SK-N-SH (cell line): ENCODE results near the gene TTLL1. TPM values are rescaled to one million over a fixed set of nuclear protein-coding genes. Genes with fewer than 3 reads are reported as not detected.

Experiments used
- CTCF ChIA-PET: fragments of 300-600, 350-600 bp; formaldehyde crosslinking; extraction: SDS; loops from one replicate; lab custom pipeline; 2021; lab: Yijun Ruan, JAX
- POLR2A ChIA-PET: fragments of 350-600 bp; sonication (Branson Sonifier 250); formaldehyde crosslinking; extraction: SDS; loops from one replicate; lab custom pipeline; 2020; ENCODE audit warnings: antibody characterized with exemption, inconsistent platforms; lab: Yijun Ruan, JAX
- DNase-seq: peaks from one replicate; pipeline ENCODE4 v3.0.0; 2012
- H2AFZ ChIP-seq: fragments of 200-600 bp; sonication (generic); 2 replicates; pipeline ENCODE4 v1.8.1; 2016; ENCODE audit warnings: antibody characterized with exemption, mild to moderate bottlenecking, low read depth
- H3F3A ChIP-seq: fragments of 200-600 bp; sonication (generic); replicated peaks from 2 replicates; pipeline ENCODE3; 2016; ENCODE audit warnings: antibody characterized with exemption, mild to moderate bottlenecking; ENCODE audit not compliant: insufficient read depth
- H3K27ac ChIP-seq, 2 experiments: fragments of 200-500 bp in 1 of 2; fragments of 200-600 bp in 1 of 2; sonication (Bioruptor generic) in 1 of 2; sonication (generic), shearing (Covaris generic) in 1 of 2; 2 replicates each; pipeline versions ENCODE4 v1.5.1 to v1.6.1; 2014 to 2016; ENCODE audit warnings: low read depth in 2 of 2, inconsistent platforms in 1 of 2, low read length in 1 of 2, mild to moderate bottlenecking in 1 of 2, mixed read lengths in 1 of 2
- H3K27me3 ChIP-seq: fragments of 200-600 bp; sonication (generic), shearing (Covaris generic); 2 replicates; pipeline ENCODE4 v1.6.1; 2016; ENCODE audit warnings: mixed run types; ENCODE audit not compliant: insufficient read depth
- H3K36me3 ChIP-seq, 2 experiments: fragments of 200-500 bp in 1 of 2; fragments of 200-600 bp in 1 of 2; sonication (Bioruptor generic) in 1 of 2; sonication (generic) in 1 of 2; replicated peaks in 1 of 2; 2 replicates each; pipeline versions ENCODE3 to v1.5.1; 2014 to 2016; ENCODE audit warnings: low read length in 1 of 2, mild to moderate bottlenecking in 1 of 2; ENCODE audit not compliant: insufficient read depth in 2 of 2, control insufficient read depth in 1 of 2
- H3K4me1 ChIP-seq, 2 experiments: fragments of 200-500 bp in 1 of 2; fragments of 200-600 bp in 1 of 2; sonication (Bioruptor generic) in 1 of 2; sonication (generic), shearing (Covaris generic) in 1 of 2; 2 replicates each; pipeline versions ENCODE4 v1.5.1 to v1.6.1; 2014 to 2016; ENCODE audit warnings: low read depth in 1 of 2, low read length in 1 of 2, mixed run types in 1 of 2; ENCODE audit not compliant: insufficient read depth in 2 of 2, control insufficient read depth in 1 of 2
- H3K4me2 ChIP-seq: fragments of 200-600 bp; sonication (generic), shearing (Covaris generic); 2 replicates; pipeline ENCODE4 v1.6.1; 2017; ENCODE audit warnings: mixed run types
- H3K4me3 ChIP-seq, 2 experiments: fragments of 200-500 bp in 1 of 2; fragments of 200-600 bp in 1 of 2; sonication (Bioruptor generic) in 1 of 2; sonication (generic), shearing (Covaris generic) in 1 of 2; 2 replicates each; pipeline versions ENCODE4 v1.5.1 to v1.8.1; 2014 to 2016; ENCODE audit warnings: low read depth in 2 of 2, inconsistent platforms in 1 of 2, low read length in 1 of 2, mild to moderate bottlenecking in 1 of 2, mixed read lengths in 1 of 2, moderate library complexity in 1 of 2
- H3K79me2 ChIP-seq: fragments of 200-600 bp; sonication (generic); 2 replicates; pipeline ENCODE4 v1.8.1; 2017; ENCODE audit warnings: mild to moderate bottlenecking; ENCODE audit not compliant: insufficient read depth
- H3K9ac ChIP-seq: fragments of 200-600 bp; sonication (generic); 2 replicates; pipeline ENCODE4 v1.6.1; 2017; ENCODE audit warnings: mixed run types
- H3K9me2 ChIP-seq: fragments of 200-600 bp; sonication (generic); 2 replicates; pipeline ENCODE4 v1.6.1; 2017; ENCODE audit warnings: mixed run types
- H3K9me3 ChIP-seq: fragments of 200-600 bp; sonication (generic); 2 replicates; pipeline ENCODE4 v1.6.1; 2017; ENCODE audit warnings: mixed run types, mild to moderate bottlenecking, moderate library complexity
- H4K20me1 ChIP-seq: fragments of 200-600 bp; sonication (generic); 2 replicates; pipeline ENCODE4 v1.6.1; 2017; ENCODE audit warnings: mild to moderate bottlenecking, mixed run types; ENCODE audit not compliant: insufficient read depth
- CHD2 ChIP-seq: fragments of 150-350 bp; IDR thresholded peaks from 2 replicates; pipeline ENCODE4 v1.6.1; 2018; ENCODE audit warnings: low read length; ENCODE audit not compliant: partially characterized antibody
- EZH2phosphoT487 ChIP-seq: fragments of 200-600 bp; sonication (generic); IDR thresholded peaks from 2 replicates; pipeline ENCODE4 v1.6.1; 2017; ENCODE audit warnings: low read depth, mixed run types, mild to moderate bottlenecking, antibody characterized with exemption, moderate library complexity, borderline replicate concordance
- FOXM1 ChIP-seq: IDR thresholded peaks from 2 replicates; pipeline ENCODE4 v1.4.0; 2012; ENCODE audit warnings: low read depth, mild to moderate bottlenecking
- GABPA ChIP-seq: IDR thresholded peaks from 2 replicates; pipeline ENCODE4 v1.4.0; 2012; ENCODE audit warnings: low read depth, mild to moderate bottlenecking
- GATA2 ChIP-seq: sonication (generic); formaldehyde crosslinking; IDR thresholded peaks from 2 replicates; pipeline ENCODE4 v1.5.0; 2020; ENCODE audit warnings: mild to moderate bottlenecking, missing genetic modification reagents
- IRF3 ChIP-seq: fragments of 150-350 bp; IDR thresholded peaks from 2 replicates; pipeline ENCODE4 v1.6.1; 2016; ENCODE audit warnings: mild to moderate bottlenecking, low read depth, low read length
- MAX ChIP-seq: IDR thresholded peaks from 2 replicates; pipeline ENCODE4 v1.4.0; 2012; ENCODE audit warnings: low read depth
- MEF2A ChIP-seq: IDR thresholded peaks from 2 replicates; pipeline ENCODE4 v1.4.0; 2012; ENCODE audit warnings: low read depth, borderline replicate concordance
- MXI1 ChIP-seq: IDR thresholded peaks from 2 replicates; pipeline ENCODE4 v1.6.1; 2012; ENCODE audit warnings: mild to moderate bottlenecking, low read depth, low read length, improper control_type of control experiment
- PBX3 ChIP-seq: IDR thresholded peaks from 2 replicates; pipeline ENCODE4; 2012
- POLR2AphosphoS5 ChIP-seq: IDR thresholded peaks from 2 replicates; pipeline ENCODE4 v1.6.1; 2012; ENCODE audit warnings: low read depth, low read length
- RAD21 ChIP-seq: IDR thresholded peaks from 2 replicates; pipeline ENCODE4 v1.6.1; 2012; ENCODE audit warnings: mild to moderate bottlenecking, low read length
- RCOR1 ChIP-seq: fragments of 150-350 bp; IDR thresholded peaks from 2 replicates; pipeline ENCODE4 v1.6.1; 2017; ENCODE audit warnings: antibody characterized with exemption, low read length
- REST ChIP-seq: IDR thresholded peaks from 2 replicates; pipeline ENCODE4 v1.6.1; 2012; ENCODE audit warnings: mild to moderate bottlenecking, low read depth, low read length, moderate library complexity
- RXRA ChIP-seq: IDR thresholded peaks from 2 replicates; pipeline ENCODE4 v1.4.0; 2012; ENCODE audit warnings: low read depth, mild to moderate bottlenecking, borderline replicate concordance
- SIN3A ChIP-seq: IDR thresholded peaks from 2 replicates; pipeline ENCODE4 v1.6.1; 2012; ENCODE audit warnings: low read depth, mild to moderate bottlenecking, low read length, moderate library complexity, borderline replicate concordance
- TCF12 ChIP-seq: IDR thresholded peaks from 2 replicates; pipeline ENCODE4 v1.4.0; 2012
- TEAD4 ChIP-seq: IDR thresholded peaks from 2 replicates; pipeline ENCODE4 v1.4.0; 2012; ENCODE audit warnings: mild to moderate bottlenecking, borderline replicate concordance; ENCODE audit not compliant: insufficient read depth
- USF2 ChIP-seq: fragments of 150-350 bp; IDR thresholded peaks from 2 replicates; pipeline ENCODE4 v1.6.1; 2017; ENCODE audit warnings: antibody characterized with exemption, low read length, low read depth, borderline replicate concordance
- YY1 ChIP-seq: IDR thresholded peaks from 2 replicates; pipeline ENCODE4 v1.4.0; 2012; ENCODE audit warnings: low read depth, mild to moderate bottlenecking
- WGBS: methylation state at CpG from one replicate; pipeline ENCODE4 v1.1.6; 2017; ENCODE audit warnings: low lambda C conversion rate; 5-methylcytosine and 5-hydroxymethylcytosine counted together
- polyA plus RNA-seq, 3 experiments: library from polyadenylated mRNA; depleted of rRNA; stranded (reverse); fragments of >200 nt; gene quantifications; 2 replicates each; pipeline ENCODE4 v1.2.3, GENCODE V29; 2012

TTLL1 gene
- polyA plus RNA-seq, 1 of the 3 experiments (the other 2 are of a cell fraction), result 14.0 TPM

GRCh38 chr22:43008921-43009320, 80.3 kb downstream of the TTLL1 start:
- Histone ChIP-seq H4K20me1 (peaks cover 20% of the 10 kb centered on the region), H3K9ac (no peak overlapping the region), H3K4me1 (peaks cover 8 to 29% of the 10 kb centered on the region in 2 experiments; a peak in 2 of 4 replicates), H3K9me2 (no peaks in the 10 kb centered on the region), H3K36me3 (no peaks in the 10 kb centered on the region), H2AFZ (no peak overlapping the region), H3K27me3 (no peaks in the 10 kb centered on the region), H3K79me2 (peaks cover 97% of the 10 kb centered on the region), H3K9me3 (no peaks in the 10 kb centered on the region), H3K4me2 (no peak overlapping the region), H3K27ac (no peak overlapping the region), H3K4me3 (no peak overlapping the region), H3F3A (no peaks in the 10 kb centered on the region)
- no peak for DNase-seq
- TF ChIP-seq YY1, result no peak
- no peak for TF ChIP-seq TEAD4
- TF ChIP-seq POLR2AphosphoS5, result no peak
- TF ChIP-seq IRF3, result no peak
- TF ChIP-seq MAX, result no peak
- TF ChIP-seq RCOR1, result no peak
- TF ChIP-seq USF2, result no peak
- no peak for TF ChIP-seq TCF12
- no peak for TF ChIP-seq GATA2 (CRISPR knock-in tag)
- TF ChIP-seq RAD21, result no peak
- TF ChIP-seq EZH2phosphoT487, result no peak
- no peak for TF ChIP-seq MXI1
- TF ChIP-seq GABPA, result no peak
- ChIA-PET POLR2A (no interaction called here), CTCF (no interaction called here)
- WGBS, result 77% methylated on average over 3 of the region's 4 CpGs

- no peaks in the 10 kb centered on the region for H3K27me3 ChIP-seq
- no peaks in the 10 kb centered on the region for H3K9me2 ChIP-seq
- H3K36me3 ChIP-seq, result no peaks in the 10 kb centered on the region
- 100% methylated on average over 1 of the region's 4 CpGs for WGBS
- no peak overlapping the region for H3K4me2 ChIP-seq
- no peak overlapping the region for H3K27ac ChIP-seq
- CTCF ChIA-PET, result no interaction called here
- H4K20me1 ChIP-seq, result peaks cover 15% of the 10 kb centered on the region
- TF ChIP-seq FOXM1 (no peak), MEF2A (no peak), SIN3A (no peak), RXRA (no peak), PBX3 (no peak), CHD2 (no peak), MXI1 (no peak), REST (no peak)
- TF ChIP-seq, all 33 proteins: peak for 0
- no peak for DNase-seq
- Histone ChIP-seq H3F3A (no peaks in the 10 kb centered on the region), H3K79me2 (peaks cover 97% of the 10 kb centered on the region), H3K4me1 (peaks cover 12 to 25% of the 10 kb centered on the region in 2 experiments; a peak in 2 of 4 replicates), H3K4me3 (no peak overlapping the region), H3K9ac (no peak overlapping the region), H2AFZ (no peak overlapping the region), H3K9me3 (no peaks in the 10 kb centered on the region)
- POLR2A ChIA-PET, result no interaction called here
Observed at GRCh38 chr22:43008509-43008908, 80.7 kb downstream of the TTLL1 start.
